Stimulated activated CD4-positive, alpha-beta T cell treated with anti-CD3 and anti-CD28 coated beads, Interleukin-15, amount 100 ng/mL, for 48 hours (primary cell): ENCODE results near the gene CREBBP.

Experiments used
- DNase-seq, 2 donors: peaks; one replicate each; pipeline ENCODE4 v3.0.0-alpha.2; 2020; ENCODE audit warnings: low read depth in 2 of 2

The CREBBP gene

GRCh38 chr16:3825103-3825502 lies 55.4 kb downstream of the CREBBP start:
- no peak for DNase-seq

- DNase-seq: no peak
These were observed 56.3 kb downstream of the CREBBP start for GRCh38 chr16:3824121-3824795.

DNA sequence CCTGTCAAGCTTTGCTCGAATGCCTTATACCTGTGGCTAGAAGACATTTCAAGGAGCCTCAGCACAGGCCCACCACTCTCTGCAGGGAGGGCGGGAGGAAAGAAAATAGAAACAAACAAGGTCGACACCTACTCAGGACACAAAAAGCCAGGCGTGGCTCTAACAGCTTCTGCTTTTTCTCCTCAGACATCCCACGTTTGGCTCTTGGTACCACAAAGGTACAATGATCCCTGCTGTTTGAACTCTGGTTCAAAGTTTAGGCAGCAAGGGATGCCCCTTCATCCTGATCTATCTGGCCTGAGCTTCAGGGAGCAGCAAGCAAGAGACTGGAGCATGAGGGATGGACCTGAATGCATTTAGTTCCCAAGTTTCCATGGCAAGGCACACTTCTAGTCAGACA lies 57.1 kb downstream of the CREBBP start:
- no peak for DNase-seq

DNA sequence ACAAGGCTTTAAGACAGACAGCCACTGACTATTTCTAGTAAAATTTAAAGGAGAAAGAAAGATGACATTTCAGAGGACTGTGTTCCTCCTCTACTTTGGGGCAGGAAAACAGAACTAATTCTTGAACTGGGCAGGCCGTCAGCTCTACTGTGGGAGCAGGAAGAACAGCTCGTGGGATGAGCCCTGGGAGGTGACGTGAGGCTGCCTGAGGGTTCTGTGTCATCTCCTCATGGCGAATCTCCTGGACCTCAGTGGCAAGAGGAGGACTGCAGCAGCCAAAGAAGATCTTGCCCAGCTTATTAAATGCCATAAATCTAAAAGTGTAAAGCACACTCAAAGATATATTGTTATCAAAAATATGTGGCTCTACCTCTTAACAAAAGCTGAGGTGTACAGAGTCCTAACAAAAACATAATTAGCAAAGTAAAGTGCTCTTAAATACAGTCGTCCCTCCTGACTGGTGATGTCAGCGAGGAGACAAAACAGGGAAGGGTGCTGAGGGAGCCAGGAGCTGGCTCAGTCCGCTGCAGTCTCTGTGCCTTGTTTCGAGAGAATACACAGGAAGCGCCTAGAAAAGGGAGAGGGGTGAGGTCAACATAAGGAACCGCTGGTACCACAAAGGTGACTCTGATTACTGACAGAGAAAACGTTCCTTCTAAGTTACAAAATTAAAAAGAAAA lies 58.0 kb downstream of the CREBBP start:
- no peak for DNase-seq

DNA sequence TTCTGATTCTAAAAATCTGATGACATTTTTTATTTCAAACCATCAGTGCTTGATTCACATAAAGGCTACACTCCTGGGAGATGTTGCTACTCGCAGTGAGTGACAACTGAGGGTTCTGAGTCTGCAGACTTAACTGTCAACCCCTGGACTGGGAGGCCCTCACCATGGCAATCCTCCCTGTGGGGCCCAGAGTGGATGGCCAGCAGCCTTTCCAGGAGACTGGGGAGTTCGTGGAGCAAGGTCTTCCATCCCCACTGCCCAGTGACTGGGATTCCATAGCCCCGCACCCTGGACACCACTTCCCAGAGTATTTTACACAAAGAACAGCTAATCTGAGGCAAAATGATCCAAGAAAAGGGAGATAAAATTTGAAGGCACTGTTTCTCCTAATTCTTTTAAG lies 59.3 kb downstream of the CREBBP start:
- no peak for DNase-seq

DNA sequence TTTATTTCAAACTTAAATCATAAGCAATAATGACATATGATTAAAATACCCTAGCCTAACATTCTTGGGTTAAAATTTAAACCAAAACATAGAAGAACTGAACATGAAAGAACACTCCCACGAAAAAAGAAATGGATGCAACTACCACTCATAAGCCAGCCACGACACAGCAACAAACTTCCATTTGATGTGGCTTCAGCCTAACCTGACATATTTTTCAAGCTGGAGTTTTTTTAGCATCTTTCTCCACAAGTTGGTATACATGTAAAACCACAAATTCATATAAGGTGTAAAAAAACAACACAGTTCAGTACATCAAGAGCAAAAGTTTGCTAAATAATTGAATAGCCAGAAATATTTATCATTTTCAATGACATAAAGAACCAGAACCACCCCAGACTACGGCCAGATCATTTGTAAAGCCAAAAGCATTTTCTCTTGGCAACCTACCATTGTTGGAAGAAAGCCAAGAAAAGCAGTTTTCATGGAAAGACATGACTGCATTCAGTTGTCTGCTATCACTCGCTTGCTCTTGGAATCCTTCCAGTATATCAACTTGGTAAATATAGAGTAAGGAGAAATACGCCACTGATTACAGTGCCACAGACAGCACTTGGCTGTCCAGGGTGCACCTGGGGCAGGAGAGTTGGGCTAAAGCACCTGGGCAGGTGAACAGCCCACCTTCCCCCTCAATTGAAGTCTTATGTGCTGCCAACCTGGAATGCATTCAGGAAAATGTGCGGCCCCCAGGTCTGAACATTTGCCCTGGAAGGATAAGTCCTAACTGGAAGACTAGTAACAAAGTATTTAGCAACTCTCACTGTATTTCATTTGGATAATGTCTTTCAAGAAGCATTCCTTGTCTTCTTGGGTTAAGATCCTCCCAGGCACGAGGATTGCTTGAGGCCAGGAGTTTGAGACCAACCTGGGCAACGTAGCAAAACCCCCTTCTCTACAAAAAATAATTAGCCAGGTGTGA lies 60.5 kb downstream of the CREBBP start:
- DNase-seq: no peak

DNA sequence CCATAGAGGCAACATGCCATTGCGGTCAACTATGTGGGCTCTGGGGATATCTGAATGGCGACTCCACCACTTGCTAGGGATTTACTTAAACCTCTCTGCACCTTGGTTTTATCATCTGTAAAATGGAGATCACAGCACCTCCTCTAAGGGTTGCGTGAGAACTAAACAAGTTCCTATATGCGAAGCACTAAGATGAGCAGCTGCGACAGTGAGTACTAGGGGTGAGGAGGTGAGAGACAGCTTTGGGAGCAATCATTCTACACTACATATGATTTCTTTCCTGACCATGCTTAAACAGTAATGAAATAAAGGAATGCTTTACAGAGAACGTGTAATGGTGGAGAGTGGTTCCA lies 61.4 kb downstream of the CREBBP start:
- DNase-seq: no peak

- DNase-seq: no peak
These were observed 64.2 kb downstream of the CREBBP start for GRCh38 chr16:3816326-3816725.

DNA sequence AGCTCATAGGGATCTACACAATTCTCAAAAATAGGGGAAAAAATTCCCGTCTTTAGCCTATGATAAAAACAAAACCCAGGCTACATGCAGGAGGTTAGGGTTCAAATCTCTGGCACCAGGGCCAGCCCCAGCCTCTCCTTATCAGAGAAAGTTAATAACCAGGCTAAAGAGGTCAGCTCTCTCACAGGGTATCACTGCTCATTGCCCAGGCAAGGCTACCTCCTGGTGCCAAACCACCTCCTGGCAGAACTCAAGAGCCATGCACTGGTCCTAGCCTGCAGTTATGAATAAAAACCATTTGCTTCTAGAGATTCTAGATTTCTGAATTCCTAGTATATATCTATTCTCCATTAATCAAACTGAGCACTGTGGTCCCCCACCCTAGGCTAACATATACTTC lies 65.8 kb downstream of the CREBBP start:
- DNase-seq: no peak

GRCh38 chr16:3812469-3813172 lies 67.9 kb downstream of the CREBBP start:
- DNase-seq: no peak

DNA sequence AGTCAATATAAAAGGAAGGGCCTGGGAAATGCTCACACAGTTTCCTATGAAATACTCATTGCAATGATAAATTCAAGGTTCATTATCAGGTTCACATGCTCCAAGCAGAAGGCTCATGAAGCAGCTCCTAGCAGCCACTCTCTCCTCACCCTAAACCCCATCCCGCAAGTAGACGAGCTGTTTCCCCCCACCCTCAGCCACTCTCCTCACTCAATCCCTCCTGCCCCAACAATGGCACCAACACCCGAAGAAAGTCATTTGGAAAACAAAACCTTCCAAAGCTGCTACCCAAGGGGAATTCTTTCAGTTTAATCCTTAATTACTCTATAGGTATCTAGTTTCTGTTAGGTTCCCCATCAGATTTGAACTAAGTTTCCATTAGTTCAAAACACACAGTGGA lies 69.7 kb downstream of the CREBBP start:
- no peak for DNase-seq

GRCh38 chr16:3810198-3810664 lies 70.3 kb downstream of the CREBBP start:
- no peak for DNase-seq

DNA sequence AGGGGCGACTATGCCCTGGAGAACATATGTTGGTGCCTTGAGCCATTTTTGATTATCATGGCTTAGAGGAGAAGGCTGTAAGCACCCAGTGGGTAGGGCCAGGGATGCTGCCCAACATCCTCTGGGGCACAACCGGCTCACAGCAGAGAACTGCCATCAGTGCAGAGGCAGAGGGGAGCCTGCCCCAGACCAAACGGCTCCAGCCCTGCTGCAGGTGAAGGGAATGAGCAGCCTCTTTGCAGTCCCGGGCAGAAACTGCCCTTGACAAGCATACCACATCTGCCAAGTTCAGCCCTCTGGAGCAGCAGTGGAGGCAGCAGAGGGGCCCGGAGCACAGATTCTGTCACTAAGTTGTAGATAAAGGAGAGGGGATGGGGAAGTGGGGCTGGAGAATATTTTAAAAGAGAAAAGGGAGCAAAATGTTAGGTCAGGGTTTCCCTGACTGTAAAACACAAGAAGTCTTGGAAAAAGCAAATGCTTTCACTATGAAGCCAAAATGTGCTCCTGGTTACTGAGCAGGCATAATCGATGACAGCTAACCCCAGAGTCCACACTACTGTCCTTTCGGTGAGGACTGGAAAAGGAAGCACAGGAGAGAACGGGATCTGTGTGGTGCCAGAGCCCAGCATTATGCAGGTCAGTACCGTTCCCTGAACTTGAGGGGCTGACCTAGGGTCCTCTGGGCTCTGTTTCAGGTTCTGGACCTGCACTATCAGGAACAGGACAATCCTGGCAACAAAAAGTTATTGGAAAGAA lies 72.0 kb downstream of the CREBBP start:
- DNase-seq: no peak

- DNase-seq: no peak
These were observed 72.9 kb downstream of the CREBBP start for GRCh38 chr16:3807425-3808123.

GRCh38 chr16:3804426-3805016 lies 76.0 kb downstream of the CREBBP start:
- no peak for DNase-seq

DNA sequence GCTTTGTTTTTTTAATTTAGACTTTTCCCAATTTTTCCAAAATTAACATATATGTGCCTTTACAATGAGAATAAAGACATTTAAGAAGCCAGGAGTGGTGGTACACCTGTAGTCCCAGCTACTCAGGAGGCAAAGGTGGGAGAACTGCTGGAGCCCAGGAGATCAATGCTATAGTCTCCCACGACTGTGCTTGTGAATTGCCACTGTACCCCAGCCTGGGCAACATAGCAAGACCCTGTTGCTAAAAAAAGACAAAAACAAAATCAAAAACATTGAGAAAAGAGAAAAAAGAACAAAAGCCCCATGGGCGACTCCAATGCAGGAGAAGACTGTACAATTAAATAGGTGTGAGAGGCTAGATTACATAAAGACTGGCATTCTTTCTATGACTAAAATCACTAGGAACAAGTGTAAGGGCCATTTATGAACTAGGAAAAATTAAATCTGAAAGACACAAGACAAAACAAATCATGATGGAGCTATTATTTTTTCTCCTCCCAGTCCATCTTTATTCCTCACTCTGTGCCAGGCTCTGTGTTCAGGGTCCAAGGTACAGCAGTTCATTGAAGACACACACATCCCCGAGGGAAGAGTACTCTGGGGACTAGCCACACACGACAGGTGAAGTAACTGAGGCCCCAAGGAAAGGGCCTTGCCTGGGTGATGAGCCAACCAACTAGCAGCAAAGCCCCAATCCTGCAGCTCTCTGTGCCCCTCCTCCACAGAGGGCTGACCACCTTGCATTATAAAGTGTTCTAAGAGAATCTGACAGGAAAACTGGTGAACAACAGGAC lies 79.8 kb downstream of the CREBBP start:
- DNase-seq: no peak

GRCh38 chr16:3800019-3800418 lies 80.5 kb downstream of the CREBBP start:
- no peak for DNase-seq

DNA sequence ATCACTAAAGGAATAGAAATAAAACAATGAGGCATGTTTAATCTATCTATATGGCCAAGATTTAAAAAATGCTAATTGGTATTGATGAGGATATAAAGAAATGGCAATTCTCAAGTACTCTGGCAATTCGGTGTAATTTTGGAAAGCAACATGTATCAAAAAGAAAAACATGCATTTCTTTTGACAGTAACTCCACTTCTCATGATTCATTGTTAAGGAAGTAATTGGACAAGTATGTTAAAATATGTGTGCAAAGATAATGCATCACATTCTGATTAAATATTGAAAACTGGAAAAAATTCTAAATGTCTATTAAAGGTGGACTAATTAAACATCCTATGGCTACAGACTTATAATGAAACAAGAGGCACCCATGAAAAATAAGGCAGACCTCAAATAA lies 81.2 kb downstream of the CREBBP start:
- DNase-seq: no peak

- no peak for DNase-seq
These were observed 81.7 kb downstream of the CREBBP start for GRCh38 chr16:3798838-3799237.
